ENCODE results near the gene TOPAZ1. TPM values are rescaled to one million over a fixed set of nuclear protein-coding genes. Genes with fewer than 3 reads are reported as not detected.

The TOPAZ1 gene
- total and polyA plus RNA-seq, 2 of the 8 experiments (the other 6 are each of a cell fraction or from before 2014, with no cell fraction given): not detected

GRCh38 chr3:44284949-44285348 lies 43.3 kb downstream of the TOPAZ1 start:
- H3K79me1 ChIP-seq (ENCODE audit: low read depth, low read length): no peaks in the 10 kb centered on the region; the same call in 1 of the 2 replicates
- no peak overlapping the region for H4K8ac ChIP-seq (ENCODE audit: extremely low read depth, insufficient read depth, low read length)
- H2BK15ac ChIP-seq (ENCODE audit: low read length): no peak overlapping the region
- H3K18ac ChIP-seq (ENCODE audit: extremely low read depth, low read length): no peak overlapping the region
- no peak overlapping the region for H3K4me3 ChIP-seq (ENCODE audit: extremely low read depth in 1 of 4, insufficient read depth in 2 of 4, low read depth in 3 of 4, low read length in 4 of 4)
- ChIA-PET CTCF (ENCODE audit: partially characterized antibody) (no interaction called here), POLR2A (ENCODE audit: partially characterized antibody) (no interaction called here)
- no peak overlapping the region for H2BK120ac ChIP-seq (replicated peaks; ENCODE audit: low read depth, low read length)
- no peak overlapping the region for H3K56ac ChIP-seq (replicated peaks; ENCODE audit: insufficient read length, low read depth, low read length)
- no peak overlapping the region for H3K23ac ChIP-seq (ENCODE audit: insufficient read length)
- no peak overlapping the region for H2BK20ac ChIP-seq (ENCODE audit: low read length)
- H3K79me2 ChIP-seq (ENCODE audit: control insufficient read depth in 1 of 2, insufficient read depth in 2 of 2, low read length in 2 of 2): no peaks in the 10 kb centered on the region
- no peaks in the 10 kb centered on the region for H3K27me3 ChIP-seq (replicated peaks in 1 of 4; ENCODE audit: control insufficient read depth in 3 of 4, extremely low read depth in 1 of 4, insufficient read depth in 3 of 4, low read length in 3 of 4)
- 83% methylated on average over 2 of the region's 2 CpGs; no CpG with 5 or more reads in 1 of the 2 experiments for WGBS, 2 experiments (ENCODE audit: extremely low coverage in 1 of 2, insufficient coverage in 1 of 2, insufficient read length in 1 of 2, insufficient replicate concordance in 2 of 2, low coverage in 1 of 2, low lambda C conversion rate in 2 of 2, missing lambda C conversion rate in 1 of 2)
- no peak overlapping the region for H2BK5ac ChIP-seq (ENCODE audit: low read depth, low read length)
- no peaks in the 10 kb centered on the region for H3K23me2 ChIP-seq (ENCODE audit: low read depth, low read length)
- no peak overlapping the region for H3K4ac ChIP-seq (replicated peaks; ENCODE audit: insufficient read length, low read depth, low read length)
- no peaks in the 10 kb centered on the region for H3K36me3 ChIP-seq (ENCODE audit: control insufficient read depth in 2 of 4, insufficient read depth in 4 of 4, low read length in 3 of 4)
- no peak overlapping the region for H2BK12ac ChIP-seq (ENCODE audit: low read depth, low read length)
- no peak overlapping the region for H3K4me2 ChIP-seq (ENCODE audit: insufficient read depth in 1 of 2, low read depth in 2 of 2, low read length in 2 of 2)
- FAIRE-seq: no peak
- no peak overlapping the region for H3K27ac ChIP-seq (ENCODE audit: low read depth, low read length)
- H3K14ac ChIP-seq (ENCODE audit: insufficient read length): no peak overlapping the region
- no peaks in the 10 kb centered on the region for H3K9me3 ChIP-seq (ENCODE audit: insufficient read depth in 2 of 2, low read depth in 1 of 2, low read length in 1 of 2)
- no peak for TF ChIP-seq PHF8 (conservative IDR thresholded peaks at IDR 0.05; ENCODE audit: low read depth, low read length)
- no peak for TF ChIP-seq USF2 (IDR thresholded peaks at IDR 0.05; ENCODE audit: low read length)
- no peak for TF ChIP-seq CHD1 (IDR thresholded peaks at IDR 0.05; ENCODE audit: low read depth, low read length)
- H2AFZ ChIP-seq (ENCODE audit: low read length): no peak overlapping the region
- no peak overlapping the region for H4K5ac ChIP-seq (ENCODE audit: insufficient read length, low read depth, low read length)
- peaks cover 0 to 2% (median 0%) of the 10 kb centered on the region in 4 experiments; a peak in 1 of 7 replicates for H3K4me1 ChIP-seq (replicated peaks in 1 of 4; ENCODE audit: control insufficient read depth in 3 of 4, insufficient read depth in 4 of 4, low read length in 3 of 4)
- H4K20me1 ChIP-seq (replicated peaks in 1 of 2; ENCODE audit: control insufficient read depth in 1 of 2, insufficient read depth in 2 of 2, low read length in 2 of 2): no peaks in the 10 kb centered on the region
- H3K9ac ChIP-seq (replicated peaks in 1 of 4; ENCODE audit: extremely low read depth in 1 of 4, low read depth in 3 of 4, low read length in 3 of 4): no peak overlapping the region
- H2AK5ac ChIP-seq (ENCODE audit: low read depth, low read length): no peak overlapping the region
- DNase-seq (ENCODE audit: low read depth in 1 of 2, low spot score in 2 of 2): no peak
- H4K91ac ChIP-seq (replicated peaks; ENCODE audit: insufficient read length, low read length): no peak overlapping the region

Measured in H1 (cell line).